ENCODE results near the gene CDH5. TPM values are rescaled to one million over a fixed set of nuclear protein-coding genes. Genes with fewer than 3 reads are reported as not detected.

Gene CDH5
- total and polyA plus RNA-seq, 2 of the 8 experiments (the other 6 are each of a cell fraction or from before 2014, with no cell fraction given): 0.32 TPM

GRCh38 chr16:66326991-66327513 lies 39.4 kb upstream of the CDH5 start:
- Histone ChIP-seq H2BK5ac (ENCODE audit: low read depth, low read length) (no peak overlapping the region), H2AFZ (ENCODE audit: low read length) (no peak overlapping the region), H4K91ac (replicated peaks; ENCODE audit: insufficient read length, low read length) (peak overlapping the region; percentile 54), H3K27ac (ENCODE audit: low read depth, low read length) (no peak overlapping the region), H2AK5ac (ENCODE audit: low read depth, low read length) (no peak overlapping the region), H4K5ac (ENCODE audit: insufficient read length, low read depth, low read length) (no peak overlapping the region), H4K20me1 (replicated peaks in 1 of 2; ENCODE audit: control insufficient read depth in 1 of 2, insufficient read depth in 2 of 2, low read length in 2 of 2) (peaks cover 0 to 1% of the 10 kb centered on the region in 2 experiments), H2BK12ac (ENCODE audit: low read depth, low read length) (peak overlapping the region; percentile 39; the same call in 1 of the 2 replicates), H3K4me1 (replicated peaks in 1 of 4; ENCODE audit: control insufficient read depth in 3 of 4, insufficient read depth in 4 of 4, low read length in 3 of 4) (peaks cover 2 to 10% (median 4%) of the 10 kb centered on the region in 4 experiments; a peak in 6 of 7 replicates), H2BK120ac (replicated peaks; ENCODE audit: low read depth, low read length) (no peak overlapping the region), H3K23ac (ENCODE audit: insufficient read length) (no peak overlapping the region), H3K27me3 (replicated peaks in 1 of 4; ENCODE audit: control insufficient read depth in 3 of 4, extremely low read depth in 1 of 4, insufficient read depth in 3 of 4, low read length in 3 of 4) (no peaks in the 10 kb centered on the region), H2BK15ac (ENCODE audit: low read length) (no peak overlapping the region), H3K9me3 (ENCODE audit: insufficient read depth in 2 of 2, low read depth in 1 of 2, low read length in 1 of 2) (no peaks in the 10 kb centered on the region), H3K56ac (replicated peaks; ENCODE audit: insufficient read length, low read depth, low read length) (no peak overlapping the region), H3K14ac (ENCODE audit: insufficient read length) (no peak overlapping the region), H3K79me1 (ENCODE audit: low read depth, low read length) (no peaks in the 10 kb centered on the region), H3K4ac (replicated peaks; ENCODE audit: insufficient read length, low read depth, low read length) (no peak overlapping the region), H3K9ac (replicated peaks in 1 of 4; ENCODE audit: extremely low read depth in 1 of 4, low read depth in 3 of 4, low read length in 3 of 4) (no peak overlapping the region), H4K8ac (ENCODE audit: extremely low read depth, insufficient read depth, low read length) (no peak overlapping the region), H2BK20ac (ENCODE audit: low read length) (no peak overlapping the region), H3K4me2 (ENCODE audit: insufficient read depth in 1 of 2, low read depth in 2 of 2, low read length in 2 of 2) (no peak overlapping the region), H3K36me3 (ENCODE audit: control insufficient read depth in 2 of 4, insufficient read depth in 4 of 4, low read length in 3 of 4) (no peaks in the 10 kb centered on the region), H3K23me2 (ENCODE audit: low read depth, low read length) (no peaks in the 10 kb centered on the region), H3K18ac (ENCODE audit: extremely low read depth, low read length) (no peak overlapping the region), H3K4me3 (ENCODE audit: extremely low read depth in 1 of 4, insufficient read depth in 2 of 4, low read depth in 3 of 4, low read length in 4 of 4) (no peak overlapping the region), H3K79me2 (ENCODE audit: control insufficient read depth in 1 of 2, insufficient read depth in 2 of 2, low read length in 2 of 2) (no peaks in the 10 kb centered on the region)
- FAIRE-seq (no peak), DNase-seq (ENCODE audit: low read depth in 1 of 2, low spot score in 2 of 2) (no peak)
- CTCF ChIA-PET (ENCODE audit: partially characterized antibody): interaction anchor here (0.8 to 21.2 kb wide), 7 partner anchors 9 to 158 kb away, joined by 3 to 271 read pairs (median 4); no protein-coding TSS in a partner anchor
- 86% methylated on average over 17 of the region's 17 CpGs; no CpG with 5 or more reads in 1 of the 2 experiments for WGBS, 2 experiments (ENCODE audit: extremely low coverage in 1 of 2, insufficient coverage in 1 of 2, insufficient read length in 1 of 2, insufficient replicate concordance in 2 of 2, low coverage in 1 of 2, low lambda C conversion rate in 2 of 2, missing lambda C conversion rate in 1 of 2)
- POLR2A ChIA-PET (ENCODE audit: partially characterized antibody): interaction anchor here (1.3 kb wide), 1 partner anchor 15 kb away, joined by 4 read pairs; no protein-coding TSS in a partner anchor
- TF ChIP-seq RBBP5 (IDR thresholded peaks at IDR 0.05; ENCODE audit: borderline replicate concordance, low read depth, low read length) (no peak), BRCA1 (IDR thresholded peaks at IDR 0.05; ENCODE audit: low read depth, low read length) (no peak), RXRA (IDR thresholded peaks at IDR 0.05; ENCODE audit: insufficient read depth, low read depth, low read length) (no peak), RAD21 (IDR thresholded peaks at IDR 0.05 in 1 of 2, conservative IDR thresholded peaks at IDR 0.05 in 1 of 2; ENCODE audit: low read depth in 2 of 2, low read length in 2 of 2) (no peak), EZH2 (IDR thresholded peaks at IDR 0.05; ENCODE audit: low read depth, low read length, severe bottlenecking) (no peak), BACH1 (IDR thresholded peaks at IDR 0.05; ENCODE audit: low read length) (no peak), GTF2F1 (IDR thresholded peaks at IDR 0.05; ENCODE audit: borderline replicate concordance, low read depth, low read length) (no peak), POLR2A (IDR thresholded peaks at IDR 0.05; ENCODE audit: control extremely low read depth in 1 of 2, low read depth in 2 of 2, low read length in 2 of 2) (no peak), TCF12 (IDR thresholded peaks at IDR 0.05; ENCODE audit: low read depth, low read length) (no peak), TBP (IDR thresholded peaks at IDR 0.05; ENCODE audit: low read depth, low read length) (no peak), CREB1 (IDR thresholded peaks at IDR 0.05) (no peak), EGR1 (IDR thresholded peaks at IDR 0.05; ENCODE audit: borderline replicate concordance, low read depth, low read length) (no peak), SAP30 (IDR thresholded peaks at IDR 0.05; ENCODE audit: insufficient read depth, insufficient replicate concordance, low read length) (no peak), SRF (IDR thresholded peaks at IDR 0.05; ENCODE audit: low read depth, low read length) (no peak), RFX5 (IDR thresholded peaks at IDR 0.05; ENCODE audit: borderline replicate concordance, low read depth, low read length) (no peak)
